ENCODE measurements around the gene QKI. TPM values are rescaled to one million over a fixed set of nuclear protein-coding genes. Genes with fewer than 3 reads are reported as not detected.

The QKI gene
- polyA plus RNA-seq, 1 donor (not counting 4 experiments of a cell fraction or from before 2014, with no cell fraction given) = 53.3 TPM

- Histone ChIP-seq H3K27me3 (ENCODE audit: control insufficient read depth, extremely low read depth, insufficient read depth, low read length) (no peaks in the 10 kb centered on the region), H3K9me3 (ENCODE audit: control insufficient read depth, low read depth, low read length) (no peaks in the 10 kb centered on the region), H3K36me3 (ENCODE audit: control insufficient read depth in 2 of 2, extremely low read depth in 1 of 2, insufficient read depth in 2 of 2, low read length in 2 of 2) (no peaks in the 10 kb centered on the region), H3K4me2 (ENCODE audit: control insufficient read depth, extremely low read depth, insufficient read depth, low read depth, low read length) (no peak overlapping the region), H2AFZ (ENCODE audit: control insufficient read depth, low read length) (no peak overlapping the region), H3K4me3 (ENCODE audit: control insufficient read depth in 2 of 3, extremely low read depth in 1 of 3, insufficient read depth in 2 of 3, low read depth in 1 of 3, low read length in 3 of 3) (no peak overlapping the region), H3K27ac (ENCODE audit: control insufficient read depth, insufficient read depth, low read length) (no peak overlapping the region), H3K4me1 (ENCODE audit: control insufficient read depth, extremely low read depth, insufficient read depth, low read length) (peaks cover 3% of the 10 kb centered on the region), H4K20me1 (ENCODE audit: control insufficient read depth, extremely low read depth, insufficient read depth, low read length) (no peaks in the 10 kb centered on the region), H3K9me1 (ENCODE audit: control insufficient read depth, extremely low read depth, insufficient read depth, low read length) (no peaks in the 10 kb centered on the region), H3K79me2 (ENCODE audit: control insufficient read depth, insufficient read depth, low read length) (no peaks in the 10 kb centered on the region), H3K9ac (ENCODE audit: control insufficient read depth, extremely low read depth, insufficient read depth, low read length) (no peak overlapping the region)
- dilution Hi-C loops (cut with MboI; ENCODE audit: extremely low pct_ligation_motif_present, low sequenced_read_pairs) = no loop called here
- no peak for DNase-seq (ENCODE audit: low read depth, low spot score)
- FAIRE-seq = no peak
- TF ChIP-seq EZH2 (IDR thresholded peaks at IDR 0.05; ENCODE audit: low read length) = no peak
- TF ChIP-seq CTCF (optimal IDR thresholded peaks at IDR 0.05 in 1 of 3, IDR thresholded peaks at IDR 0.05 in 1 of 3, conservative IDR thresholded peaks at IDR 0.05 in 1 of 3; ENCODE audit: extremely low read depth in 1 of 3, insufficient read depth in 2 of 3, low read length in 3 of 3) = no peak
Observed at GRCh38 chr6:163400509-163400908, 14.0 kb upstream of the QKI start.

DNA sequence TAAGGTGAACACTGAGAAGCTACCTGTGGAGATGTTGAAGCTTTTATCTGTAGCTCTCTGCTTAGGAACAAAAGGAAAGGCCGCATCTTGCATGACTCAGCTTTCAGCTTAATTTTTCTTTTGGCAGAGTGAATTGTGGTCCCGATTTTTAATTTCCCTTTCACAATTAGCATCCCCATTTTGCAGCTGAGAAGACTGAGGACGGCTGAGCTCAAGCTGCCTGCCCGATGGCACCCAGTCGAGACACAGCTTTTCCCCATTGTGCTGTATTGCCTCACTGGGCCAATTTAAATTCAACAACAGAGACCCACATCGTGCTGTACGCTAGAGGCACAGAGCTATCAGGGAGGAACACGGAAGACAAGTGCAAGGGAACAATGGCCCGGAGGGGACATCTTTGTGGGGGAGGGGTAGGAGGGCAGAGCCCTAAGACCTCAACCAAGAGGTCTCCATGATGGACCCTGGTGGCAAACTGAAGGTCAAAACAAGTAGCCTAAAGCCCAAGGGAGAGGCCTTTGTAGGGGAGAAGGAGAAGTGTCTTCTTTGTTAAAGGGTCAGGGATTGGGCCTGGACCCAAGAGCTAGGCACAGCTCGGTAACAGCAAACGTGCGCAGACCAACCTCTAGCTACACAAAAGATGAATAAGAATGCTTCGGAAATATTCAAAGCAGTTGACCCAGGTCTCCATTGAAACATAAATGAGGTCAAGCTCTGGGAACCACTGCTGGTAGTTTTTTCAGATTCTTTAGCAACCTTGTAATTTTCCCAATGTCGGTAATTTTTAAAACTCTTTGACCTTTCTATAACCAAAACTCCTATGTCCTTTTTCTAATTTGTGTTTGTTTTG is 13.3 kb upstream of the QKI start:
- no peaks in the 10 kb centered on the region for H3K79me2 ChIP-seq (ENCODE audit: control insufficient read depth, insufficient read depth, low read length)
- DNase-seq (ENCODE audit: low read depth, low spot score) (no peak), FAIRE-seq (no peak)
- no peaks in the 10 kb centered on the region for H3K27me3 ChIP-seq (ENCODE audit: control insufficient read depth, extremely low read depth, insufficient read depth, low read length)
- no peak overlapping the region for H3K9ac ChIP-seq (ENCODE audit: control insufficient read depth, extremely low read depth, insufficient read depth, low read length)
- no peak overlapping the region for H2AFZ ChIP-seq (ENCODE audit: control insufficient read depth, low read length)
- TF ChIP-seq CTCF (optimal IDR thresholded peaks at IDR 0.05 in 1 of 3, IDR thresholded peaks at IDR 0.05 in 1 of 3, conservative IDR thresholded peaks at IDR 0.05 in 1 of 3; ENCODE audit: extremely low read depth in 1 of 3, insufficient read depth in 2 of 3, low read length in 3 of 3) (no peak), EZH2 (IDR thresholded peaks at IDR 0.05; ENCODE audit: low read length) (no peak)
- H4K20me1 ChIP-seq (ENCODE audit: control insufficient read depth, extremely low read depth, insufficient read depth, low read length) = no peaks in the 10 kb centered on the region
- no peaks in the 10 kb centered on the region for H3K36me3 ChIP-seq (ENCODE audit: control insufficient read depth in 2 of 2, extremely low read depth in 1 of 2, insufficient read depth in 2 of 2, low read length in 2 of 2)
- peaks cover 2% of the 10 kb centered on the region for H3K4me1 ChIP-seq (ENCODE audit: control insufficient read depth, extremely low read depth, insufficient read depth, low read length)
- H3K9me1 ChIP-seq (ENCODE audit: control insufficient read depth, extremely low read depth, insufficient read depth, low read length) = no peaks in the 10 kb centered on the region
- no peak overlapping the region for H3K4me2 ChIP-seq (ENCODE audit: control insufficient read depth, extremely low read depth, insufficient read depth, low read depth, low read length)
- H3K9me3 ChIP-seq (ENCODE audit: control insufficient read depth, low read depth, low read length) = no peaks in the 10 kb centered on the region
- dilution Hi-C loops (cut with MboI; ENCODE audit: extremely low pct_ligation_motif_present, low sequenced_read_pairs) = no loop called here
- H3K27ac ChIP-seq (ENCODE audit: control insufficient read depth, insufficient read depth, low read length) = no peak overlapping the region
- no peak overlapping the region for H3K4me3 ChIP-seq (ENCODE audit: control insufficient read depth in 2 of 3, extremely low read depth in 1 of 3, insufficient read depth in 2 of 3, low read depth in 1 of 3, low read length in 3 of 3)

Measured in keratinocyte (primary cell).